DMS 273 treated with DMSO at 0.1 percent for 48 hours (cell line): ENCODE measurements around the gene PRR23E.

Experiments used
- DNase-seq: peaks from one replicate; lab custom pipeline; 2025; lab: John Stamatoyannopoulos, UW

PRR23E gene

GRCh38 chr3:127165036-127165435 is 27.9 kb upstream of the PRR23E start:
- DNase-seq, result no peak

DNA sequence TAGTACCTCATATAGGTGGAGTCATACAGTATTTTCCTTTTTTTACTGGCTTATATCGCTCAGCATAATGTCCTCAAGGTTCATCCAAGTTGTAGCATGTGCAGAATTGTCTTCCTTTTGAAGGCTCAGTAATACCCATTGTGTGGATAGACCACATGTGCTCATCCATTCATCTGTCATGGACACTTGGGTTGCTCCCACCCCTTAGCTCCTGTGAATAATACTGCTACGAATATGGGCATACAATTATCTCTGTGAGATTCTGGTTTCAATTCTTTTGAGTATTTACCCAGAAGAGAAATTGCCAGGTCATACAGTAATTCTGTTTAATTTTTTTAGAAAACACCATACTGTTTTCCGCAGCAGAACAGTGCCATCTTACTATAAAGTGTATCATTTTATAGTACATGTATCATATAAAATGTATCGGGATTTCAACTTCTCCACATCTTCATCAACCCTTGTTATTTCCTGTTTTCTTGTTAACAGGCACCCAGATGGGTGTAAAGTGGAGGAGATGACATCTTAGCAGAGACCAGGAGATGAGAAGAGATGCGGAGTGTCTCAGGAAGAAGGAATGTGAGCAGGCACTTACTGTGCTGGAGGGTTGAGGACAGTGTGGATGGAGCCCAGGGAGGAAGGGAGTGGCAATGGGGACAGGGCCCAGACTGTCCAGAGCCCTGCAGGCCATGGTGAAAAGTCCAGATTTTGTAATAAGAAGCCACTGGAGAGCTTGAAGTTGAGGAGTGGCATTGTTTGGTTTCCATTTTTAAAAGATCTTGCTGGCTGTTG is 27.0 kb upstream of the PRR23E start:
- no peak for DNase-seq

DNA sequence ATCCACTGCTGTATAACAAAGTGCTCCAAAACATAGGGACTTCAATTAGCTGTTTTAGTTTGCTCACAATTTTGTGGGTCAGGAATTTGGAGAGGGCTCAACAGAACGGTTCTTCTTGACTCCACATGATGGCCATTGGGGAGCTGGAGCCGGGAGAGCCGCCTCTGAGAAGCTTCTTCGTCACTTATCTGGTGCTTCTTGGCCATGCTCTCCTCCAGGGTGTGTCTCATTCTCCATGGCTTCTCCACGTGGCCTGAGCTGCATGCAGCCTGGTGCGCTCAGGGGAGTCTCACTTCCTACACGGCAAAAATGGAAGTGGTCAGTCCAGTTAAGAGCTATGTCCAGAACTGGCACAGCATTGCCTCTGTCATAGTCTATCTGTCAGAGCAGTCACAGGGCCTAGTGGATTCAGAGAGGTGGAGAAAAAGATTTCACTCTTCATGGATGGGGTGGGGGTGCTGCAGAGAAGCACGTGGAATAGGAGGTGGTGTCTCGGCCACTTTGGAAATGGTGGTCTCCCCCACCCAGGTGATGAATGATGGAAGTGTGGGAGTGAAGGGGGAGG is 26.3 kb upstream of the PRR23E start:
- DNase-seq, result no peak

GRCh38 chr3:127167315-127168043 is 25.5 kb upstream of the PRR23E start:
- DNase-seq, result no peak

- no peak for DNase-seq
These were observed 24.7 kb upstream of the PRR23E start for GRCh38 chr3:127168271-127168670.

GRCh38 chr3:127170814-127171213 is 22.1 kb upstream of the PRR23E start:
- DNase-seq, result peak; percentile 4

DNA sequence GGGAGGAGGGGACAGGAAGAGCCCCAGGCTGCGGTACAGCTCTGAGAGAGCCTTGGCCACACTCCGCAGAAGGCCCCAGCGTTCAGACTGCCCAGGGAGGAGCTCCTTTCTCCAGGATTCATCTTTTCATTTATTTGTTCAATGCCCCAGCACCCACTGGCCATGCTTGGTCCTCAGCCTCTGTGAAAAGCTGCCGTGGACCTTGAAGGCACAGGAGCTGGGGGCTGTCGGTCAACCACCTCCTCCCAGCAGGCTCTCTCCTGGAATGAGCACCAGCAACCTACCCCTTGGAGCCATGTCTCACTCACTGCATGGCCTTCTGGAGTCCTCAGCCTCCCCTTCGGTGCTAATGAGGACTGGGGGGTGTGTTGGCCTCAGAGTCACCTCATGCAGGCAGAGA is 21.6 kb upstream of the PRR23E start:
- no peak for DNase-seq

DNA sequence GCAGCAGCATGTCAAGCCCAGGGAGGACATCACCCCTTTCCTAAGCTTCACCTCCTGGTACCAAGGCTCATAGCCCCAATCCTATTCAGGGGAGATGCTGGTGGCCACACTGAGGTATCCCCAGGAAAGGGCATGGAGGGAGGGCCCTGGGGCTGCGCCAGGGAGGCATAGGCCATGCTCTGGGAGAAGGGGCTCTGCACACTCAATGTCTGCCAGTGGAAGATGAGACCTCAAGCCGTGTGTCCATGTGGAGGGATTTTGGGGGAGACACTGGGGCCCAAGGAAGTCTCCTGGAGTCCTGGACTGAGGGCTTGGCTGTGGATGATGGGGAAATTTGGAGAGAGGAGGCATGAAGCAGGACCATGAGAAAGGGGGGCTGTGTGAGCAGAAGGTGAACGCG is 21.2 kb upstream of the PRR23E start:
- DNase-seq, result no peak

- DNase-seq, result no peak
These were observed 20.7 kb upstream of the PRR23E start for GRCh38 chr3:127172211-127172610.

DNA sequence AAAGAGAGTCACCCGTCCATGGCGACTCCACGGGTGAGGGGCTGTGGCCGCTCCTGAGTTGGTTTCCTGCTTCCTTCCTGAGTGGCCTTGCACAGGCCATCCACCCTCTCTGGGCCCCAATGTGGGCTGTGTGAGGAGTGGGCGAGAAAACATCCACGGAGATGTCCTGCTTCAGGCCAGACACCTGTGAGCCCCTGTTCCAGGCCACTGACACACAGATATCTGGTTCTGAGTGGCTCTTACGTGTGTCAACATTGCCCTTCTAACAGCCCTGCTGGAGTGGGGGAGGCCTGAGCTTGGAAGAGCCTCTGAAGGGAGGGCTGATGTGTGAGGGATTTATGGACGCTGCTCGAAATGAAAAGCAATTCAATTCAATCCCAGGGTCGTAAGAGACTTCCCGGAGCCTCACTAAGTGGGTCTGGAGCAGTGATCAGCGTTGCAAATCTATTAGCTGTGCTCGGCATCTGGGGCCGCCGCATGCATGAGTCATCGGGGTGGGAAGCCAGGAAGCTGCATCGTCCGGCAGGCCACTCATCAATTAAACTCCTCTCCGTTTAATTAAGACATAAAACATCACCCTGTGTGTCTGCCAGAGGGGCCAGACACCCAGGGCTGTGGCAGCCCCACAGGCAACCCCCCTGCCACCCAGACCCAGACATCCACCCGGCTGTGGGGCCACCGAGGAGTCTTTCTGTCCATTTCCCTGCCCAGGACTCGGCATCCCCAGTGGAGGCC is 20.0 kb upstream of the PRR23E start:
- peak; percentile 8 for DNase-seq

GRCh38 chr3:127173516-127174166 is 19.3 kb upstream of the PRR23E start:
- DNase-seq, result no peak

DNA sequence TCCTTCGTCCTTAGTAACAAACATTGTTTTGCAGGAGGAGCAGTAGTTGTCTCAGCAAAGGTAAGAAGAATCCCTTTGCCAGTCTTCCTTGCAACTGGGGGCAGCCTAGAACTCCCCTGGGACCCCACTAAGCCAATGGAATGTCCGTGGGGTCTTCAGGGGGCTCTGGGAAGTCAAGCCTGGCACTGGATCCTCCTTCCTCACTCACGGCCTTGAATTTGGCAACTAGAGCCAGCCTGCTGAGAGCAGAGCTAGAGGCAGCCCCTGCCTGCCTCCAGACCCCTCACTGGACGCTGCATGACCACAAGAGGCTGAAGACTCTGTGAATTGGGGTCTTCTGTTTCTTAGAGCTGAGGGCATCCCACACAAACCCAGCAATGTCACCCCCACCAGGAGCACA is 18.6 kb upstream of the PRR23E start:
- DNase-seq, result no peak

DNA sequence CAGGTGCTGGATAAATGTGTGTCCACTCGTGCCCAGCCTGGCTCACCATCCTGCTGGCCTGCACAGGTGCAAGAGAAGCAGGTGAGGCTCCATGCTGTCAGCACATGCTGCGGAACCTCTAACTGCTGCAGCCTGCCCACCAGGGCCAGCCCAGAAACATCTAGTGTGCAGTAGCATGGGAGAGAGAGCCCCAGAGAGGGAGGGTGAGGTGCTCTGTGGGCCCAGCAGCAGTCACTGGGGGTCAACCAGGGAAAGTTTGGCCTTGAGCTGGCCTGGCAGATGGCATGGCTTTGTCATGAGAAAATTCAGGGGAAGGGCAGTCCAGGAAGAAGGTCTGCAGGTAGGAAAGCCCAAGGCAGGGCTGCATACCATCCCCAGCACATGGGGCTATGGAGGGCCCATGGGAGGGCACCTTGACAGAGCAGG is 18.2 kb upstream of the PRR23E start:
- DNase-seq, result no peak

DNA sequence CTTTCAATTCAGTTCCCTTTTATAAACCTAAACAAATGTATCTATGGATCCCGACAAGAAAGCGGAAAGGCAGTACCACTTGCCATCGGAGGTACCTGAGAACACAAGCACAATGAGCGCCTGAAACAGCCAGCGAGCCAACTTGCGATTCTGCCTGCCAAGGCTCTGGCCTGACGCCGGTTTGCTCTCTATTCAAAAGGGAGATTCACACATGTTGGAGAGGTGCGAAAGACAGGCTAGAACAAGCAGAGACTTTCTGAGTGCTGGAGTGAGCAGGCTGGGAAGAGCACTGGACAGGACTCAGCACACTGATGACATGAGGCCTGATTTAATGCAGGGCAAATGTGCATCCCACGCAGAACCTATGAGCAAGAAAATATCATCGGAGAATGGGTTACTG is 17.7 kb upstream of the PRR23E start:
- no peak for DNase-seq

DNA sequence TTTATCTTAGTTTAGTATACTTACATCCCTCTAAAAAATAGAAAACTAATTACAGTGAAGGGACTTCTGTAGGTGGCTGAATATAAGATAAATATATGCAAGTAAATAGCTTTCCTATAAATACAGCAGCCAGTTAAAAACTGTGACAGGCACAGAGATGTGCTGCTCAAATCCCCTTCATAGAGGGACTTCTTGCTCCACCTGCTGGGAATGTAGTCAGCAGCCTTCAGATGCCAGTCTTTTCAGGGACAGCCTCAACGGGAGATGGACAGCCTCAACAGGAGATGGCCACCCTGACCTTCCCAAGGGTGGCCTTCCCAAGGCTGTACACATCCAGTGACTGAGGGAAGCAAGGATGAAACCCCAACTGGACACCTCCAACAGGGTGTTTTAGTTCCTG is 15.7 kb upstream of the PRR23E start:
- DNase-seq, result no peak

GRCh38 chr3:127180859-127181258 is 12.1 kb upstream of the PRR23E start:
- no peak for DNase-seq

GRCh38 chr3:127182431-127182830 is 10.5 kb upstream of the PRR23E start:
- DNase-seq, result no peak

- no peak for DNase-seq
These were observed 9.8 kb upstream of the PRR23E start for GRCh38 chr3:127182848-127183714.

- DNase-seq, result no peak
These were observed 8.7 kb upstream of the PRR23E start for GRCh38 chr3:127183931-127184869.

DNA sequence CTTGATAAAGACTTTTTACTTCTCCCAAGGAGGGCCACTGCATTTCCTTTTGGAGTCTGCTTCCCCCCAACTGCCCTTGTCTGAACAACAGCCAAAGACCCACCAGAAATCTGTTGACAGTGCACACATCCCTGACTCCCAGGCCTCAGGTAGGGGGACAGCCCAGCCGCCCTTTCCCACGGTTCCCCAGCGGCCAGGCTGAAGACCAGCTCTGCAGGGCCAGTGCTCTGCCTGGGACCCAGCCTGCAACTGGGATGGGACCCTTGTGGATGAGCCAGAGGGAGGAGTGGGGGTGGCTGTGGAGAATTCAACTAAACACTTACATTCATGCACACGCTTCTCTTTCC is 8.1 kb upstream of the PRR23E start:
- no peak for DNase-seq
